ENCODE results near the gene NME2.
"Not testable (repeated sequence)": the region's sequence is repeated elsewhere in the genome, so short reads cannot be mapped to it uniquely, and the experiment has no call there.

The NME2 gene

DNA sequence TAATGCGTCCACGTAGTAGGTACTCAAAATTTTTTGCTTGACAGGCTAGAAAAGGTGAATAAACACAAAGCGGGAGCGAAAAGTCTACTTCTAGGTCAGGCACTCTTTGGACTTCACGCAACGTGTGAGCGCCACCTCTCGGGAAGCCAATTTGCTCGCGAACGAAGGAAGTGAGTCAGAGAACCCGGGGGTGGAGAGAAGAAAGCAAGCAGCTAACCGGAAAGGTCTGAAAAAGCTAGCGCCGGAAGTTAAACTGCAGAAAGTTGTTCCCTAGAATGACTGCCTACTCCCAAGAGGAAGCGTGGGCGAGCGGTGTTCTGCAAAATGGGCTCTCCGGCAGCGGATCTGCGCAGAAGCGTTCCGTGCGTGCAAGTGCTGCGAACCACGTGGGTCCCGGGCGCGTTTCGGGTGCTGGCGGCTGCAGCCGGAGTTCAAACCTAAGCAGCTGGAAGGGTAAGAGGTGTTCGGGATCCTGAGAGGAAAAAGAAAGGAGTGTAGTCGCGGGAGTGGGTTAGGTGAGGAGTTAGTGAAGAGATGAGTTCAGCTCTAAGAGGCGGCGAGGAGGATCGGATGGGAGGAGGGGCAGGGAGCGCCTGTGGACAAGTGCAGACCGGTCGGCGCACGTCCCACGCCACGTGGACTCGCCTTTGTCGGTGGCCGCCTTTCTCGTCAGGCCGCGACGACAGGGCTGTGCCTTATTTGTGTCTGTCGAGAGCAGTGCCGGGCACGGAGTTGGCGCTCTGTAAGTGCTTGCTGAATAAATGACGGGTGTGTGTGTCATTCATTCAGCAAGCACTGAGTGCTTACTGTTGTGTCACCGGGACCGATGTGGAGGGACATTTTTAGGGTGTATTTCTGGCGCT is 12.8 kb upstream of the NME2 start, which contains the start of gene NME1:
NME1 (plus strand) TSS at position 350 of the 863 bp plus-strand sequence. CDS start 2,096 bp downstream, outside the sequence.
- peak; percentile 98 for DNase-seq (ENCODE audit: low spot score)

DNA sequence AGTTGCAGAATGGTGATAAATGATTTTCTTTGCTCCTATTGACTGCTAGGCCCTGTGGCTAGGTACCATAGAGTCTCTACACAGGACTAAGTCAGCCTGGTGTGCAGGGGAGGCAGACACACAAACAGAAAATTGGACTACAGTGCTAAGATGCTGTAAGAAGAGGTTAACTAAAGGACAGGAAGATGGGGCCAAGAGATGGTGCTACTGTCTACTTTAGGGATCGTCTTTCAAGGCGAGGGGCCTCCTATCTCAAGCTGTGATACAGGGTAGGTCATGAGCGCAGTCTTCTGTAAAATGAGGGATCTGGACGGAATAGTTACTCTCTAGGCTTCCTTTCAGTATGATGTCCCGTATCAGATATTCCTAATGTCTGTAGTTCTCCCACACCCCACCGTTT is 12.0 kb upstream of the NME2 start:
- no peak for DNase-seq (ENCODE audit: low spot score)

DNA sequence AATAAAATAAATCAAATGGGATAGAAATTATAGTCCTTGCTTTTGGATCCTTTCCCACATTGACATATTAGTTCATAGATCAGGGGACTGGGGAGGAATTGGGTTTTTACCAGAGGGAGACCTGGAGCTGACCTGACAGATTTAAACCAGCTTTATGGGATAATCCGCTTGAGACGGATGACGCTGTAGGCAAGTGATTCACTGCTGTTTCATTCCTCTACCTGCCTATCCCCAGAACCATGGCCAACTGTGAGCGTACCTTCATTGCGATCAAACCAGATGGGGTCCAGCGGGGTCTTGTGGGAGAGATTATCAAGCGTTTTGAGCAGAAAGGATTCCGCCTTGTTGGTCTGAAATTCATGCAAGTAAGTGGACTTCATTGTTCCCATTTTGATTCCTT is 10.8 kb upstream of the NME2 start:
- DNase-seq (ENCODE audit: low spot score) = no peak

DNA sequence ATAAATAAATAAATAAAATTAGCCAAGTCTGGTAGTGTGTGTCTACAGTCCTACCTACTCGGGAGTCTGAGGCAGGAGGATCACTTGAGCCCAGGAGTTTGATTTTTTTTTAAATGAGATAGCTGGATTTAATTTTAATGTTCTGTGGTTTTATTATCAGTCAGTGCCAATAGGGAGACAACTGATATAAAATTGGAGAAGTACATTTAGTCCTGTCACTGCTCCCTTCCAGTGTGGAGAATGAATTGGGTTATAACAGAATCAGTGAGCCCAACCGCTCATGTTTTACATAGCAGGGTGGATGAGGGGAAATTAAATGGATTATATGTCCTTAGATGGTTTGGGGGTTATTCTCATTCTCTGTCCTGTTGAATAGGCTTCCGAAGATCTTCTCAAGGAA is 6.6 kb upstream of the NME2 start:
- no peak for DNase-seq (ENCODE audit: low spot score)

DNA sequence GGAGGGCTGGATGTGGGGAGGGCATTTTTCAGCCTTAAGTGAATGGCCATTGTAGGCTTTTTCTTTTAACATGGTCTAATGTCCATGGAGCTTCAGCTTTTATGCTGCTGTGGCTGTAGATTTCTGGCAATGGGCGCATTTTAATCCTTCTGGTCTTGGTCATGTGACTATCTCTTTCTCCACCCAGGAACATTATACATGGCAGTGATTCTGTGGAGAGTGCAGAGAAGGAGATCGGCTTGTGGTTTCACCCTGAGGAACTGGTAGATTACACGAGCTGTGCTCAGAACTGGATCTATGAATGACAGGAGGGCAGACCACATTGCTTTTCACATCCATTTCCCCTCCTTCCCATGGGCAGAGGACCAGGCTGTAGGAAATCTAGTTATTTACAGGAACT is 4.7 kb upstream of the NME2 start:
- DNase-seq (ENCODE audit: low spot score) = no peak

DNA sequence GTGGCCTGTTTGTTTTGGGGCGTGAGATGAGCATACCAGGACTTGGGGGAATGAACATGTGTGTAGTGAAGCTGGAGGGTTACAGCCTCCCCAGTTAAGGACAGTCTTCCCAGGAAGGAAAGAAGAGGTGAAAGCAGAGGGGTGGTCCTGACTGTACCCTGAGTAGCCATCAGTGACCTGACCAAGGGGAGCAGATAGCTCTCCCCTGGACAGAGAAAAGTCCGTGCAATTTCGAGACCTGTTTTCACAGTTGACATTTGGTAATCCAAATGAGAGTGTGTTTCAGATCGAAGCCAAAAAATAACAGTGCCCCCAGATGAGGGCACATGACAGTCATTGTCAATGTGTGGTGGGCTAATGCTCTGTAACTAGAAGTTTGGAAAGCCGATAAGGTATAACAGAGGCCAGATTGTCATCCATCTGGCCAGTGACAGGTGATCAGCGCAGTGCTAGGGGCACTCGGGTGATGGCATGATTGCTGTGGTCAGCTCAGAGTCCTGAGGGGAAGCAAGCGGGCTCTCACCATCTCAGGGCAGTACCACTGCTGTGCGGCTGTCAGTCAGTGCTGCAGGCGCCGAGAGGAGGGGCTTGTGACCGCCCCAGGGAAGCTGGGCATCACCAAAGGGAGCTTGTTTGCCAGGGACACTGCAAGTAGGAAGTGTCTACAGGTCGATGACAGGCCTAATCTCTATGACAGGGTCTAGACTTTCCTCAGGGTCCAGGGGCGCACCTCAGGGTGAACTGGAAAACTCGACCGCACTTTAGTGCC is 1.1 kb upstream of the NME2 start:
- DNase-seq (ENCODE audit: low spot score) = no peak

DNA sequence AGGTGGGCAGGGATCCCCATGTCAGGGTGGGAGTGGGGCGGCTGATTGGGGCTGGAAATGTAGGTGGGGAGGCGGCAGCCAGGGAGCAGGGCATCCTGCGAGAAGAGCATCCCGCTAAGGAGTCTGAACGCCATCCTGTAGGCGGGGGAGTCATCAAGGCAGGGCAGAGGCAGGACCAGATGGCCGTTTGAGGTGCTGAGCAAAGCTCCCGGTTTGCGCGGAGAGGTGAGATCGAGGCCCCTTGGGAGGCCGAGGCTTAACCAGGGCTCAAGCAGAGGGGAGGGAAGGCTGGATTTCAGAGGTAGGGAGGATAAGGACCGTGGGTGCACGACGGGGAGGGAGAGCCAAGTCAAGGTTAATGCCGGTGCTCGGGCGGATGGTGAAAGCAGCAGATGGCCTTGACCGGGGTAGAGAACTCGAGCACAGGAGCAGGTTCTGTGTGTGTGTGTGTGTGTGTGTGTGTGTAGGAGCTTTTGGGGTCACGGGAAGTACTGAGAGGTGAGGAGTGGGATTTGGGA is 472 bp upstream of the NME2 start:
- no peak for DNase-seq (ENCODE audit: low spot score)

DNA sequence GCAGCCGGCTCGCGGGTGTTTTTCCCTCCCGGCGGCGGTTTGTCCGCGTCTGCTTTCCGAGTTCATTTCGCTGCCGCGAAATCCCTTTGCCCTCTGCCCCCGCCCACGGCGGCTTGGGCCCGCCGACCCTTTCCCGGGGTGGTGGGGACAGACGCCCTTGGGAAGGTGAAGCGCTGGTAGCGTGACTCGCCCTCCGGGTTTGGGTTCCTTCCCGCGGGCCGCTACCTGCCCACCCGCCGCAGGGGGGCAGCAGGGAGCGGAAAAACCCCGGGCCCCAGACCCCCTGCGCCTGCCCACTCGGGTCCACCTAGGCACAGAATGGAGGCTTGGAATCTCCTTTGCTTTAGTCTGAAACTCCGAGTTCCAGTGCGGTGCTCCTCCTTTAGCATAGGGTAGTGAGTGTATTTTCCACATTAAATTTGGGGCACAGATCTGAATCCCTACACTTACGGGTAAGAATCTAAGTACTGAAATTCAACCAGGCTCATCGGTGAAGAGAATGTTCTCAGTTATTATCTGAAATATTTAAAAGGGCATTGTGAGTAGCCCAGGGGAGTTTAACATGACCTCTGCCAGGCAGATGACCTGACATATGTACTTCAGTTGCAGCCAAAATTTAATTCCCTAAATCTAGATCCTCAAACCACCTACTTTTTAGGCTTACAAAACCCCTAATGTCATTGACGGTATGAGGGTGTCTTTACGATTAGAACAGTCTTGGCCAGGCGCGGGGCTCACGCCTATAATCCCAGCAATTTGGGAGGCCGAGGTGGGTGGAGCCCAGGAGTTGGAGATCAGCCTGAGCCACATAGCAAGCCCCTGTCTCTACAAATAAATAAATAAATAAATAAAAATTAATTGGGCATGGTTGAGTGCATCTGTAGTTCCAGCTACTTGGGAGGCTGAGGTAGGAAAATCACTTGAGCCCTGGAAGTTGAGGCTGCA is 1.0 kb downstream of the NME2 start:
- peak; percentile 76 for DNase-seq (ENCODE audit: low spot score)

DNA sequence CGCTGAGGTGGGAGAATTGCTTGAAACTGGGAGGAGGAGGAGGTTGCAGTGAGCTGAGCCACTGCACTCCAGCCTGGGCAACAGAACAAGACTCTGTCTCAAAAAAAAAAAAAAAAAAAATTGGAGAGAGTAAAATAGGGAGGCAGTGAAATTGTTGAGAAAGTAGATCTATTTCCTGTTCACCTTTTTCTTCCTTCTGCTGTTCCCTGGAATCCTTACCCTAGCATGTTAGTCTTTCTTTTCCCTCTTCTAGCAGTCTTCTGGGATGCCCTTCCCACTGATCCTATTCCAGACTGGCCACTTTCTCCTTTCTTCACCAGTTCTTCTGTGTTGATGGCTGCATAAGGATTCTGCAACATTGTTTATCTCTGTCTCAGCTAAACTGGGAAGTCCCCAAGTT is 3.1 kb downstream of the NME2 start:
- no peak for DNase-seq (ENCODE audit: low spot score)

DNA sequence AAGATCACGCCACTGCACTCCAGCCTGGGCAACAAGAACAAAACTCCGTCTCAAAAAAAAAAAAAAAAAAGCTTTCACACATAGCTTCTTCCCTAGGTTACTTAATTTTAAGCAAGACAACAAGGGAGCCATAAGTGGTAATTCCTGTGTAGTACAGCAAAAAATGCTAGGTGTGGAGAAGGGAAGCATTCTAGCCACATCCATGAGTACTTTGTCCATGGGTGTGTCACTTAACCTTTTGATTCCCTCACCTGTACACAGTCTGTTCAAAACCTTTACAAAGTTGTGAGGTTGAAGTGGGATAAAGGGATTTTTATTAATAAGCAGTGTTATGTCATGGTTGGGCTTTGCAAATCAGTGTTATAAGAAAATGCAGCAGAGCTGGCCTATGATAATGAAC is 4.5 kb downstream of the NME2 start:
- DNase-seq (ENCODE audit: low spot score) = no peak

DNA sequence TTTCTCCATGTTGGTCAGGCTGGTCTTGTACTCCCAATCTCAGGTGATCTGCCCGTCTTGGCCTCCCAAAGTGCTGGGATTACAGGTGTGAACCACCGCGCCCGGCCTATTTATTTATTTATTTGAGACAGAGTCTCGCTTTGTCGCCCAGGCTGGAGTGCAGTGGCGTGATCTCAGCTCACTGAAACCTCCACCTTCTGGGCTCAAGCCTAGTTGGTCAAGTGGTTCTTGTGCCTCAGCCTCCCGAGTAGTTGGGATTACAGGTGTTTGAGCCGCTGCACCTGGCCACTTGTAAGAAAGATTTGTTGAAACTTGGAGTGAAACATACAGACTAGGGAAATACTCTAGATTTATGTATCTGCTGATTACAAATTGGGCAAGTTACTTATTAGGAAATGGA is 5.8 kb downstream of the NME2 start:
- not testable (repeated sequence) for DNase-seq (ENCODE audit: low spot score)

DNA sequence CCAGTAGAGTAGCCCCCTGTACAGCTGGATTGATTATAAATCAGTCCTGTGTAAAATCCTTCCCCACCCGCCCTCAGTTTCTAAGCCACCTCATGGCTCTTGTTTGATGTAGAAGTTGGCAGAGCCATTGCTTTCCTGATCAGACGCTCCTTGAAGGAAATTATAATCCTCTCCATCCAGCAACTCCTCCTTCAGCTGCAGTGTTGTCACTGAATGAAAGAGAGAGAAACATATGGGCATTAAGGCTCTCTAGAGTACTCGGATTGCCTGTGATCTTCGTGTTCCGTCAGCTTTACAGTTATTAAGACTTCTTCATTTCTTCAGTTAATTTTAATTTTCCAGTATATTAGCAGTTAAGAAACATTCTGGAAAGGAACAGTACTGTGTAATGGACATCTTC is 14.3 kb downstream of the NME2 start:
- no peak for DNase-seq (ENCODE audit: low spot score)

DNA sequence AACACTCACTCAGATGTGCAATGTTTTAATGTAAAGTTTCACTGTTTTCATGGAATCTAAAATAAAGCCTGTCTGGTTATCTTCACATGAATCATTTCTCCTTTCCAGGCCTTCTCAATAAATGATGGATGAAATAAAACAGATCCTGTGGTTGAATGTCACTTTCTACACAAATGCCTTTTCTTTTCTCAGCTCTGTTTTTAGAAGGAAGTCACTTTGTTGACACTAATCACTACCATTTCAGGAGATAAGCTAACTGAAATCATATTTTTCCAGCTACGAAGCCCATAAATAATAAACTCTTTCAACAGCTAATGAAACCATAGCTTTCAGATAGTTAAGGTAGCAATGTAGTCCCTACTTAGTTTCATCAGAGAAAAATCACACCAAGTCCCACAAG is 17.9 kb downstream of the NME2 start:
- no peak for DNase-seq (ENCODE audit: low spot score)

DNA sequence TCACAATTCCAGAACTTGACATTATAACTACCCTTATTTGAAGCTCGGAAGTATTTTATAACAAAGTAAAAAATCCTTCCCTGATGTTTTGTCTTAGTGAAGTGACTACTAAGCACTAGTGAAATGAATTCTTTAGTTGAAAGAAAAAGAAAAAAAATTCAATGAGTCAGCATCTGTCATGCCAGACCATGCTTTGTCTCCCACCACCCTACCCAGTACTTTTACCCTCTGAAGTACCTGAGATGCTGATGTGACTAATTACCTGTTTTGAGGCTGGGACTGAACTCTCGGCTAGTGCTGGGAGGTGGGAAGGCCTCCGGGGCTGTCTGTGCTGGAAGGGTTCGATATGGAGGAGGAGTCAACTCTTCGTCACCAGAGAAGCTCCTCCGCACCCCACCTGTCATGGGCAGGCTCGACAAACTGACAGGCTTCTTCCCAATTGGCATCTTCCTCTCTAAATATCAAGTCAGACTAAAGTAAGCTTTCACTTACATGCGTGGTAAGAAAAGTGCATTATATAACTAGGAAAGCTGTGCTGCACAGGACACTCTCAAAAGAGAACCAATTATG is 19.6 kb downstream of the NME2 start:
- no peak for DNase-seq (ENCODE audit: low spot score)

DNA sequence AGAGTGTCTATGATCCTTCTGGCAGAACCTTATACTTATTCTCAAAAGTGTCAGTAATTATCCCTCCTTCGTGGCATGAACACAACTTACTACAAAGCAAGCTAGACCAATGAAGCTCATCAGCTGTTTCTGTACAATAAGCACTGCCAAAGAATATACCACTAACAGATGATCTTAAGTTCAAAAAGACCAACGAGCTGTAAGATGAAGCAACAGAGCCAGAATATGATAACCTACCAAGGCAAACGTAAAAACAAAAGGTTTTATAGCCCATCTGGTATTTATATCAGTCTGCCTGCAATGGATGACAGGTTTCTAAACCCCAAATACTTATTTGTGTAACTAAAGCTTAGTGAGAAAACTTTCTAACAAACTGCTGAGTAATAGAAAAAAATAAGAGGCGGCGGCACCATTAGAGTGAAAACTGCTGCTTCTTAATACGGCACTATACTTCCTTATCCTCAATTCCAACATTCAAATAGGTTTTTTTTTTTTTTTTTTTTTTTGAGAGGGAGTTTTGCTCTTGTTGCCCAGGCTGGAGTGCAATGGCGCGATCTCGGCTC is 22.1 kb downstream of the NME2 start:
- no peak for DNase-seq (ENCODE audit: low spot score)

DNA sequence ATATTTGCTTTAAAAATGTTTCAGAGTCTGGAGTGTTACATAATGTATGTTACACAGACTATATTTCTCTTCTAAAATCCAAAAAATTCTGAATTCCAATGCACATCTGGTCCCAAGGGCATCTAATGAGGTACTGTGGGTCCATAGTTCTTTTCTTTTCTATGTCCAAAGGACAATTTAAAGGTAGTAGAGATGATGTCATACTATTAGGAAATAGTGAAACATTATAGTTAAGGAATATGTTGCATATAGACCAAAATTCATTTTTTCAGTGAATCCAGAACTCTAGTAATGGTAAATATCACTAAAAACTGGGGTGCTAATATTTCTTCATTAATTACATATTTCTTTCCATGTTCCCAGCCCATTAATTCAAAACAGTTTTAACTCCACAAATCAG is 23.0 kb downstream of the NME2 start:
- no peak for DNase-seq (ENCODE audit: low spot score)

DNA sequence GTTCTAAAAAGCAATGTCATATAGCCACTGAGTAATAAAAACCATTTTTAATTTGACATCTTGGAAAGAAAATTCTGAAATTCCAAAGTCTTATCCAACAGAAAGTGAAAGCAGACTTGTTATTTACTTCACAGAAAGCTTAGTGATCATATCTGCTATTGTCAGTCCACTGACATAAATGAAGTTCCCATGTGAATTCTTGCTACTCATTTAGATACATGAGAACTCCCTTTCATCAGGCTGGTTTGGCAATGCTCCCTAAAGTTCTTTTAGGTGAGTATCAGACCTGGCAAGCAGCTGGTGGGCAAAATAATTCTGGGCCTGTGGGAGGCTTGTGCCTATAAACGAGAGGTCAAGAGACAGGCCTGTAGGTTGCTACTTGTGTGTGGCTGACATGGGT is 23.4 kb downstream of the NME2 start:
- DNase-seq (ENCODE audit: low spot score) = no peak

DNA sequence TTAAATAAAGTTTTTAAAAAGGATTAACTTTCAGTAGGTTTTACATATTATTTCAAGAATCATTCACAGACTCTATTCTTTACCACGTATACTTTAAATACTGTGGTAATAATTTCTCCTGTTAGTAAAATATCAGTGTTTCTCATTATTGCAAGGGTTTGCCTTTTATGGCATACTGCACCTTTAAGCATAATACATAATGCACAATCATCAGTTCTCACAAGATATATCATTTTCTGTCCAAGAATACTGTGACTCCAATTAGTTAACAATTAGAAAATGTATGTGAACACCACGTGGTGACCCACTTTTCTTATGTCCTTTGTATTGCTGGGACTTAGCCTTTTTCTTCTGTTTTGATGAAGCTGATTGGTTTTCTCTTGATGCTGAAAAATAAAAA is 25.7 kb downstream of the NME2 start:
- DNase-seq (ENCODE audit: low spot score) = no peak

DNA sequence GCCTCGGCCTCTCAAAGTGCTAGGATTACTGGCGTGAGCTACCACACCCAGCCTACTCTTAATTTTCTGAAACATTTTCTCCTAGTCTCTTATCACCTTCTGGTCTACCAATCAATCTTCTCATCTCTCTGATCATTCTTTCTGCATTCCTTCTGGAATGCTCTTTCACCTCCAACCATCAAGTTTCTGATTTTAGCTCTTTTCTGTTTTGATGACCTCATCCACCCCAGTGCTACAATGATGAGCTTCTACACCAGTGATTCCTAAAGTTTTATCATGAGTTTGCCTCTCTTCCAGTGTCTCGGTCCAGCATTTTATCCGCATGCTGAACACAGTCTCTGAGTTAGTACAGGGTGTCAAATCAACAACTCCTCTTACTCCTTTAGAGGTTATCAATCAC is 31.5 kb downstream of the NME2 start:
- DNase-seq (ENCODE audit: low spot score) = no peak

DNA sequence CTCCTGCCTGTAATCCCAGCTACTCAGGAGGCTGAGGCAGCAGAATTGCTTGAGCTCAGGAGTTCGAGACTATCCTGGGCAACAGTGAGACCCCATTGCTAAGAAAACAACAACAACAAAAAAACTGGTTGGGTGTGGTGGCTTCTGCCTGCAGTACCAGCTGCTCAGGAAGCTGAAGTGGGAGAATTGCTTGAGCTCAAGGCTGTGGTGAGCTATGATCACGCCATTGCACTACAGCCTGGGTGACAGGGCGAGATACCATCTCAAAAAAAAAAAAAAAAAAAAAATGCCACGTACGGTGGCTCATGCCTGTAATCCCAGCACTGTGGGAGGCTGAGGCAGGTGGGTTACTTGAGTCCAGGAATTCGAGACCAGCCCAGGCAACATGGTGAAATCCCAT is 34.1 kb downstream of the NME2 start:
- no peak for DNase-seq (ENCODE audit: low spot score)

DNA sequence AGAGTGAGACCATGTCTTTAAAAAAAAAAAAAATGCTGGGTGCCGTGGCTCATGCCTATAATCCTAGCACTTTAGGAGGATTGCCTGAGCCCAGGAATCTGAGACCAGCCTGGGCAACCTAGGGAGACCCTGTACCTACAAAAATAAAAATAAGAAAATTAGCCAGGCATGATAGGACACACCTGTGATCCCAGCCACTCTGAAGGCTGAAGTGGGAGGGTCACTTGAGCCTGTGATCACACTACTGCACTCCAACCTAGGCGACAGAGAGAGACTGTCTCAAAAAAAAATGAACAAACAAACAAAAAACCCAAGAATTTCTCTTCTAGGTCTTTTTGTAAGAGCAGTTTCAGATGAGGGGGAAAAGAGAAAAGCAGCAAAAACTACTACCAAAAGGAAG is 34.6 kb downstream of the NME2 start:
- DNase-seq (ENCODE audit: low spot score) = no peak

Data from left forelimb (tissue), 1 donor.